Stimulated activated CD4-positive, alpha-beta T cell treated with anti-CD3 and anti-CD28 coated beads, Interleukin-1b, Interleukin-23, amount 100 ng/mL, for 48 hours (primary cell): ENCODE data around the gene ZNF362.

ENCODE experiments used
- DNase-seq: peaks from one replicate; pipeline ENCODE4 v3.0.0-alpha.2; 2020

The ZNF362 gene

DNA sequence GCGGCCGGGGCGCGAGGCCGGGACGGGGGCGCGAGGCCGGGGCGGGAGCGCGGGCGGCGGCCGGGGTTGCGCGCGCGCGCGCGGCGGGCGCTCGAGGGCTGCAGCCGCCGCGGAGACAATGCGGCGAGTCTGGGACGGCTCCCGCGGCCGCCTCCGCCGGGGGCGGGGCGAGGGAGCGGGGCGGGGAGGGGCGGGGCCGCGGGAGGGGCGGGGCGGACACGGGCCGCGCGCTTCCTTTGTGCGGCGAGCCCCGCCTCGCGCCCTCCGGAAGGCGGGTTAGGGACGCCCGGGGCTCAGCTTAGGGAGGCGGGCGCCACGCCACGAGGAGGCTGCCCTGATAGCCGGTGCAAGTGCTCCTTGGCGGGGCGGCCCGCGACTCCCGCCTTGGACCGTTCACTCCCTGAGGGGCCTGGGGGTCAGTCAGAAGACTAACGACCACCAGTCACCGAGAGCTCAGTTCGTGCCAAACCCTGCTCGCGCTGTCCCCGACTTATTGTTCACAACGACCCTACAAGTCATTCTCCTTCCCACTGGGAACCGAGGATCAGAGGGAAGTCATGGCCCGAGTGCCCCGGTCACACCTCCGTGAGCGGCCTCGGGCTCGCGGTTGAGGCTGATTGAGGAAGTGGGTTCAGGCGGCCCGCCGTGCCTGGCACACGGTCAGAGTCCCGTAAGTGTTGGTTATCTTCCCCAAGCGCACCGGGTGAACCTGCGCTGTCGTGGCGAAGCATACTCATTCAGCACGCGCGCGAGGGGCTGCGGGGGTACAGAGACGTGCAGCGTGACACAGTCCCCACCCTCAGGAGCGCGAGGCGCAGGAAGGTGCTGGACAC is 93.7 kb downstream of the ZNF362 start:
- DNase-seq, result peak; percentile 76
